Epithelial cell of proximal tubule (primary cell): ENCODE results near the gene GPR141. TPM values are rescaled to one million over a fixed set of nuclear protein-coding genes. Genes with fewer than 3 reads are reported as not detected.
A peak's percentile ranks its signal among the peaks of the same experiment; 100 is the strongest.

Source experiments
- DNase-seq: peaks from one replicate; pipeline ENCODE4 v3.0.0-alpha.2; 2011; ENCODE audit warnings: low read depth
- H3K4me3 ChIP-seq: 2 replicates; pipeline ENCODE4 v1.5.1; 2011; ENCODE audit warnings: low read depth, mild to moderate bottlenecking, low read length
- CTCF ChIP-seq: conservative IDR thresholded peaks from 2 replicates; pipeline ENCODE4 v1.5.1; 2012; ENCODE audit warnings: low read depth, mild to moderate bottlenecking, low read length
- total RNA-seq: library from RNA; depleted of rRNA; stranded (reverse); fragments of >200 nt; gene quantifications from 2 replicates; pipeline ENCODE4 v1.2.3, GENCODE V29; 2015

The GPR141 gene
- total RNA-seq, 1 donor from 2014 or later, result not detected

GRCh38 chr7:37657816-37658215 lies 25.8 kb upstream of the GPR141 start:
- no peak overlapping the region for H3K4me3 ChIP-seq
- no peak for TF ChIP-seq CTCF
- DNase-seq, result no peak

DNA sequence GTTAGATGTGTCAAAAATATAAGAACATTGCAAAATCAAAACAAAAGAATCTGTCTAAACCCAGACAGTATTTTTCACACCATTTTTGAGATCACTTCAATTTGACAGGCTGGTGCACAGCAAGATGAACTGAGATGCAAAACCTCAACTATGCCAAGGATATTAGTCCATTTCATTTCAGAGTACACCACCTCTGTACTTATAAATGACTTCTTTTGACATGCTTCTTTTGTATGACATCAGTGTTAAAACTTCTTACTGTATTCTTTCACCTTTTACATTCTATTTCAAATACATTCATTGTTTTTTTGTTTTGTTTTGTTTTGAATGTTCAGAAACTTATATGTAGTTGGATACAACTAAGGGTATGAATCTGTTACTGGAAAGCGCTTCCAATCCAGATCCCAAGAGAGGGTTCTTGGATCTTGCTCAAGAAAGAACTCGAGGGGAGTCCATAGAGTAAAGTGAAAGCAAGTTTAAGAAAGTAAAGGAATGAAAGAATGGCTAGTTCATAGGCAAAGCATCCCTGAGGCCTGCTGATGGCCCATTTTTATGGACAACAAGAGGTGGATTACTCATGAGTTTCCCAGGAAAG lies 23.5 kb upstream of the GPR141 start:
- H3K4me3 ChIP-seq, result no peak overlapping the region
- DNase-seq, result no peak
- TF ChIP-seq CTCF, result no peak

DNA sequence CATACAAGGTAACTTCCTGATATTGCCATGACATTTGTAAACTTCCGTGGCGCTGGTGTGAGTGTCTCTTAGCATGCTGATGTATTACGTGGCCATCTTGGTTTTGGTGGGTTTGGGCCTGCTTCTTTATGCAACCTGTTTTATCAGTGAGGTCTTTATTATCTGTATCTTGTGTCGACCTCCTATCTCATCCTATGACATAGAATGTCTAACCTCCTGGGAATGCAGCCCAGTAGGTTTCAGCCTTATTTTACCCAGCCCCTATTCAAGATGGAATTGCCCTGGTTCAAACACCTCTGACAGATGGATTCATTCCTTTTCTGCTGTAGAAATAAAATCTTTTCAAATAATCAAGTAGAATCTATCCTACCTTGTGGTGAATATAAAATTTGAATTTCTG lies 23.0 kb upstream of the GPR141 start:
- no peak for TF ChIP-seq CTCF
- no peak for DNase-seq
- H3K4me3 ChIP-seq, result no peak overlapping the region

GRCh38 chr7:37663693-37664092 lies 19.9 kb upstream of the GPR141 start:
- no peak for TF ChIP-seq CTCF
- no peak for DNase-seq

DNA sequence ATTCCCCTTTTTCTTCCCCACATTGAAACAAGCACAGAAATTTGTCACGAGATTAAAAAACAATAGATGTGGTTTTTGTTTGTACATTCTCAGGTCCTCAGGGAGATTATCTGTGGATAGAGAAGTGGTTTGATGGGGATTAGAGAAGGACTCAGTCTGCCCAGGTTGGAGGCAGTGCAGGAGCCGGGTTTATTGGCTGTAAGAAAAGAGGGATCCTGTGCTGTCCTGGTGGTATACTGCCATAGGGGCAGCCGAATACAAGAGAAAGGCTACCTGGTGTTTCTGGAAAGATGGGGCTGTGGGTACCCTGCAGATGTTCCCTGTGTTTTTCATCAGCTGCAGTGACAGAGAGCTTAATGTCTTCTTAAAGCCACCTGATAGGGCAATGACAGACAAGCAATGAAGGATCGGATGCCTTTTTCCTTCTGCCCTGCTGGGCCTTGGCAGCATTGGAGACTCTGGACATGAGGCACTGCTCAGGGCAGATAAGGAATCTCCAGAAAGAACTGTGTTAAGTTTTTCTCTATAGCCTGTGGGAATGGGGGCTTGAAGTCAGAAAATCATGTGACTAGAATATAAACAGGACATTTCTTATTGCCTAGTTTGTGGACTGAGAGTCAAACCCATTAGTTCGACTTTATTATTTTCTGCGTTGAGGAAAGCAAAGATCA lies 18.1 kb upstream of the GPR141 start:
- no peak for DNase-seq
- no peak overlapping the region for H3K4me3 ChIP-seq
- no peak for TF ChIP-seq CTCF

More at GRCh38 chr7:37663693-37664092, 19.9 kb upstream of the GPR141 start:
- H3K4me3 ChIP-seq, result no peak overlapping the region

DNA sequence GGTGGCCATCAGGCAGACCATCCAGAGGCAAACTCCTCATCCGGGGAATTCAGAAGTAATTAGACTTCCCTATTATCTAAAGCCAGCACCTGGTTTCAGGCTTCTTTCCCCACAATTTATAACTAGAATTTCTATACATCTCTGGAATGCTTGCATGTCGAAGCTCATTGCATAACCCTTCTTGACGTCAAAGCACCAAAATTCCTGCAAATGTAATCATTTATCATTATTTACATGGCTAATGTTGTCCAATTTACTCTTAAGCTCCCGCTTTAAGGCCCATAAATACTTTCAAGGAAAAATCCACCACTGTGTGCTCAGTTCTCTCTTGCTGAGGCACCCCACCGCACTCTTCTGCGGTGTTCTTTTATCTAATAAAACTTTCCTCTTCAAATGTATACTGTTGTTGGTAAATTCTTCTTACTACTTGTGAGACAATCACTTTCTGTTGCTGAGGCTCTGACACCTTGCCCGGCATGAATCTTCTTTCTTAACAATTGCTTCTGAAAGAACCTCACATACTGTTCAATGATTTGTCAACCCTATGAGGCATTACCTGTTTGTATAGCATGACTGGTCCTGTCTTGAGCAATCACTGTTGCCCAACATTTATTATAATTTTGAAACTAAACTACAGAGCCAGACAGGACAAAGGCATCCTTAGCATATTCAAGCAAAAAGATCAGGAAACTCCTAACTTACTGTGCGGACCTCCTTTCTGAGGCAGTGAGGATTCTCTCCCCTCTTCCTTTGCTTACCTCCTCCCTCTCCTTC lies 17.4 kb upstream of the GPR141 start:
- no peak for TF ChIP-seq CTCF
- no peak overlapping the region for H3K4me3 ChIP-seq
- DNase-seq, result peak; percentile 45

- H3K4me3 ChIP-seq, result no peak overlapping the region
- TF ChIP-seq CTCF, result no peak
- DNase-seq, result no peak
These were observed 13.7 kb upstream of the GPR141 start for GRCh38 chr7:37669818-37670217.
